ENCODE results near the gene SYNJ2.

The SYNJ2 gene

DNA sequence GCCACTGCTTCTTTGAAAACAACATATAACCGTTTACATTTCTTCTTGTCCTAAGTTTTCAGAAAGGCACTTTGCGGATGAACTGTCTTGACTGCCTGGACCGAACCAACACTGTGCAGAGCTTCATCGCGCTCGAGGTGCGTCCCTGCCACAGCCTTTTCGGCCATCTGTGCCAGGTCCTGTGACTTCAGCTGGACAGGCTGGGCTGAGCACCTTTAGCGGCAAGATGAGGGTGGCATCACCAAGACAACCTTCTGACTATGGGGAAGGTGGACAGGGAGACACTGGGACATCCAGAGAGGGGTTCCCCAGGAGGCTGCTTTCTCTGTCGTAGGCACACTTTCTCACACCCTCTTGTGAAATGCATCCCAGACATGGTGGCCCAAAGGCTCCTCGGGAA is 82.1 kb downstream of the SYNJ2 start:
- no peak for DNase-seq

DNA sequence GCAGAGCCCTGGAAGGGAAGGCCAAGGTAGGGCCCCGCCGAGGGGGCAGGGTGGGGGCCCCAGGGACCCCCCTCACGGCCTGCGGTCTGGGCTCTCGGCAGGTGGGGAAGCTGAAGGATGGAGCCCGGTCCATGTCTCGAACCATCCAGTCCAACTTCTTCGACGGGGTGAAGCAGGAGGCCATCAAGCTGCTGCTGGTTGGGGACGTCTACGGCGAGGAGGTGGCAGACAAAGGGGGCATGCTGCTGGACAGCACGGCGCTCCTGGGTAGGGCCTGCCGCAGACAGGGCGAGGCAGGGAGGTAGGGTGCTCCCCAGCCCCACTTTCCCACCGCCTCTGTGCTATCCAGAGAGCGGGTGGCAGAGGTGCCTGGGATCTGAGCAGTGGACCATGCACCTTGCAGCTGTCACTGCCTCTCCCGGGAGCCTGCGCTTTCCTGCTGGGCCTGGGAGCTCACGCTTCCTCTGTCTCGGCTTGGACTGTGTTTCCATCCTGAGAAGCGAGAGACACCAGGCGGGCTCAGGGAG is 83.1 kb downstream of the SYNJ2 start:
- no peak for DNase-seq

DNA sequence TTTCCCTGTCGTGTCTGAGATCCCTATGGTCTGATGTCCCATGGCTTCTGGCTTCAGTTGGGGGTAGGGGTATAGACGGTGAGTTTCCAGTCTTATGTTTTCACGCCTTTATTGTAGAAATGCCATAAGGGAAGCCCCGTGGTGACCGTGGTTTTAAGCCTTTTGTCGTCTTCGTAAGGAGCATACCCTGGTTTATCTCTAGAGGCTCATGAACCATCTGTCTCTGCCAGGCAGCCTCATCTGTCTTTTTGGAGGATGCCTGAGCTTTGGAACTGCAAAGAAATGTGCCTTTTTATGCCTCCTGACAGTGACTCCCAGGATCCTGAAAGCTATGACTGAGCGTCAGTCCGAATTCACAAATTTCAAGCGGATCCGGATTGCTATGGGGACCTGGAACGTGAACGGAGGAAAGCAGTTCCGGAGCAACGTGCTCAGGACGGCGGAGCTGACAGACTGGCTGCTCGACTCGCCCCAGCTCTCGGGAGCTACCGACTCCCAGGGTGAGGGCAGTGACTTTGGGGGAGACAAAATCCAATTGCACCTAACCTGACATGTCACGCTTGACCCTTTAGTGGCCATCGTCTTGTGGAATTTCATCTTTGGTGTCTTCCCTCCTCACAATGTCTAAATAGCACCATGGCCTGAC is 84.6 kb downstream of the SYNJ2 start:
- DNase-seq, result no peak

DNA sequence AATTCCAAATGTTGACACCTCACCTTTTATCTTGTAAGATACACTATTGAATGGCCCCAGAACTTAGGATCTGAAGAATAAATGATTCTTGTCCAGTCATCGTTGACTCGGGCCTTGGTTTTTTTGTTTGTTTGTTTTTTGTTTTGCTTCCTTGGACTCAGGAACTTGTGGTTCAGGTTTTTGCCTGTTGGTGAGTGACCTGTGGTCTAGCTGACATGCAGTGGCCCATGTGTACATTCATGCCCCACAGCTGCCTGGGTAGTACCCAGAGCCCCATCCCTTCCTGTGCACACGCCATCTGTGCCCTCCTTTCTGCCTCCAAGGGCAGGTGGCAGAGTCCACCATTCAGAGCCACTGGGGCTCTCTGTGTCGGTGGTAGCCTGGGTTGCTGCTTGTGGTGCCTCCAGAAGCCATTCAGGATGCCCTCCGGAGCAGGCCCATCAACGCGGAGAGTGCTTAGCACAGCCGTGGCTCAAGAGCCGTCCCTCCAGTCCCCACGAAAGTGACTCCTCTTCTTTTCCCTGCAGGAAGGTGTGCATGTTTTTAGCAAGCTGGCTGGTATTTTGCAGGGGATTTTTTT is 85.9 kb downstream of the SYNJ2 start:
- no peak for DNase-seq

DNA sequence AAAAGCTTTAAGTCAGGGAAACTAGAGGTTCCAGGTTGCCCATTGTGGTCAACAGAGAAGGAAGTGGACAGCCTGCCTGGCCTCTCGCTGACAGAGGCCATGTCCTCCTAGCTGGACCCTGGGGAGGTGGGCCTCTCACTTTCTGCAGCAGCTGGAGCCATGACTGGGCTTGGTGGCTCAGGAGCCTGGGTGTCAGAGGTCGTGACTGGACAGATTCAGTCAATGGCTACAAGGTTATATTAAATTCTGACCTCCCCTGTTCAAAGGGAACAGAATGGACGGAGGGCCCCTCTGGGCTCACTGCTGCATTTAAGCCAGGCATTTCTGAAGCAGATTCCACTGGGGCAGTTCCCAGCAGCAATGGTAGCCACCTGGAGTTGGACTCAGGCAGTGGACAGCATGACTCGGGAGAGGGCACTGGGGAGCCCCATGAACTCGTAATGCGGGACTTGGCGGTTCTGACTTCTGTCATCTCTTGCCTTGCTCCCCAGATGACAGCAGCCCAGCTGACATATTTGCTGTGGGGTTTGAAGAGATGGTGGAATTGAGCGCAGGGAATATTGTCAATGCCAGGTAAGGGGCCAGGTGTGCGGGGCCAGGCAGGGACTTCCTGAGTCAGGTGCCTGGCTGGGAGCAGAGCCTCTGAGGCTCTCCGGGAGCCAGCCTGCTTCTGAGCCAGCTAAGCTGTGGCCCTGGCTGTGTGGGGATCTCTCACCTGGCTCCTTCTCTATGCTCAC is 86.7 kb downstream of the SYNJ2 start:
- no peak for DNase-seq

DNA sequence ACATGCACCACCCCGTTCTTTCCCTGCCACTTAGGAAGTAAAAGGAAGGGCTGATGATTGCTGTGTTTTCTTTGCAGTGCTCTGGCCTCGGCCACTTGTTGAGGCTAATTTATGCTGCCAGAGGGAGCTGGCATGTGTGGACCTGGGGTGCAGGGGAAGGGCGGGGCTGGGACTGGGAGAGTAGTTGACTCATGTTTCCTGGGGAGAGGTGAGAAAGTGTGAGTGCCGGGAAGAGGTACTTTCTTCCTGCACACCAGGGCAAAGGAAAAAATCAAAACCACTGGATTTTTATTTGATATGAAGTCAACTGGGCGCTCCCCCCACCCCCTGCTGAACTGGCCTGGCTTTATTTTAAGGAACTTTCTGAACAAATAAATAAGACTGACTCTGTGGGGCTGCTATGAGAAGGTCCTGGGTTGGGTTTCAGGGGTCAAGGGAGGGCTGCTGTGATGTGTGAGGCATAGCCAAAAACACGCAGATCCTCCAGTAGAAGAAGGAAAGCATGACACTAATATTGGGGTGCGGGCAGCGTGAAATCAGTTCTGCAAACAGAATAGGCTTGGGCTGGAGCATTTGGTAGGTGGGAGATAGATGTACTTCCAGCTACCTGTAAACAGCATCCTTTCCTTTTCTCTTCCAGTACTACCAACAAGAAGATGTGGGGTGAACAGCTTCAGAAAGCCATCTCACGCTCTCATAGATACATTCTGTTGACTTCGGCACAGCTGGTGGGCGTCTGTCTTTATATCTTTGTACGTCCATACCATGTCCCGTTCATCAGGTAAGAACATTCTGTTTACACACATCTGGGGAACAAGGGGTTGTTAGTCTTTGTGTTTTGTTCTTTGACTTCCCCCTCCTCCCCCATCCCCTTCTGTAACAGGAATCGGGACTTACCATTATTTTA is 87.5 kb downstream of the SYNJ2 start:
- no peak for DNase-seq

DNA sequence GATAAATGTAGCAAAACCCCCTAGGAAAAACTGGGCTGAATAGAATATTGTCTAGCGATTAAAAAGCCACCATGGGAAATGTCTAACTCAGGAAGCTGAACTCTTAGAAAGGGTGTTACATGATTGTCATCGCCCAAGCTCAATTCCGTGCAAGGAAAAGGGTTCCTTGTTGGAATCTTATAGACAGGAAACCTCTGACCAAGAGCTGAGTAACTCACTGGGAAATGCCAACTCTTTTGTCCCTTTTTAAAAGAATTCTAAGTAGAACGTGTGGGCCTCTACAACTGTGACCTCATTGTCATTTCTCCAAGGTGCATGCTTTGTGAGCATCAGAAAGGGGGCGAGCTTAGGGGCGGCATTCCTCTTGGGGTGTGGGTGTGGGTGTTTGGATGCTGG is 88.1 kb downstream of the SYNJ2 start:
- DNase-seq, result no peak

DNA sequence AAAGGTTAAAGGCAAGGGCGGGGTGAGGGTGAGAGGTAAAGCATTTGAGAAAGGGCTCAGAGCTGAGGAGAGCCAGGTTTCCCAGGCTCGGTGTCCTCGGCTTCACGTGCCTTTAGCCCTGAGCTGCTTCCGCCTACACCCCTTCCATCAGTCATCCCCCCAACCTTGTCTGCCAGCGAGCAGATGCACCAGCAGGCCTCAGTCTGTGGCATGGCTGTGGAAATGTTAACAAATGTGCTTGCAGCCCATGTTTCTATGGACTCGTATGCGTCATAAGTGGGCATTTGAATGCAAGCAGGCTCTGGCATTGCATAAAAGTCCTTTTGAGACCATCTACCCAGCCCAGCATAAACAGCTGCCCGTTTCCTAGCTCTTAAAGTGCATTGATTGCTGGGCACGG is 88.8 kb downstream of the SYNJ2 start:
- DNase-seq, result no peak

DNA sequence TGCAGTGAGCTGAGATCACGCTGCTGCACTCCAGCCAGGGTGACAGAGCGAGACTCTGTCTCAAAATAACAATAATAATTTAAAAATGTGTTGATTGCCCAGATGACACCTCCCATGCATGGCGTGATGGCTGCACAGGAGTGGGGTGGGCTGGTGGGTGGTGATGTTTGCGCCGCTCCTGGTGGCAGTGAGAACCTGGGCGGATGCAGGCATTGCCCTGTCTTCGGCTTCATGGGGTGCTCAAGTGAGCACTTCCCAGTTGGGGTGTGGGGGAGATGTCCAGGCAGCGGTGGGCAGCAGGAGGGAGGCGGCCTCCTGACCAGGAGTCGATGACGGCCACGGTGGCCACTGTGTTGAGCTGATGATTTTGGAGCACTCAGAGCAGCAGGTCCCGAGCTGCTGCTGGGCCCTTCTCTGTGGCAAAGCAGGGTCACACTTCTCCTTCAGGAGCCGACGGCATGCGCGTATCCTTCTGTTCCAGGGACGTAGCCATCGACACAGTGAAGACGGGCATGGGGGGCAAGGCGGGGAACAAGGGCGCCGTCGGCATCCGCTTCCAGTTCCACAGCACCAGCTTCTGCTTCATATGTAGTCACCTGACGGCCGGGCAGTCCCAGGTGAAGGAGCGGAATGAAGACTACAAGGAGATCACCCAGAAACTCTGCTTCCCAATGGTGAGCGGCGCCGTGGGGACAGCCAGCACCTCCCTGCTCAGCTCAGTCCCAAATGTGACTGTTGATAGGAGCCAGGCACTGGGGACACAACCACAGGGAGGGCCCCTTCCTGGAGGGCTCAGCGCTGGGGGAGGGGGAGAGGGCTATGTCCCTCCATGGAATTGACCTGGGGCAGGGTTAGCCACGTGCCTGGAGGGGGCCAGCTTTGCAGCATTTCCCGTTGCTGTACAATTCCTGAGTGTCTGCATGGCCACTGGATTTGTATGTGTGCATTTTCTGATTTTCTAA is 89.7 kb downstream of the SYNJ2 start:
- no peak for DNase-seq

DNA sequence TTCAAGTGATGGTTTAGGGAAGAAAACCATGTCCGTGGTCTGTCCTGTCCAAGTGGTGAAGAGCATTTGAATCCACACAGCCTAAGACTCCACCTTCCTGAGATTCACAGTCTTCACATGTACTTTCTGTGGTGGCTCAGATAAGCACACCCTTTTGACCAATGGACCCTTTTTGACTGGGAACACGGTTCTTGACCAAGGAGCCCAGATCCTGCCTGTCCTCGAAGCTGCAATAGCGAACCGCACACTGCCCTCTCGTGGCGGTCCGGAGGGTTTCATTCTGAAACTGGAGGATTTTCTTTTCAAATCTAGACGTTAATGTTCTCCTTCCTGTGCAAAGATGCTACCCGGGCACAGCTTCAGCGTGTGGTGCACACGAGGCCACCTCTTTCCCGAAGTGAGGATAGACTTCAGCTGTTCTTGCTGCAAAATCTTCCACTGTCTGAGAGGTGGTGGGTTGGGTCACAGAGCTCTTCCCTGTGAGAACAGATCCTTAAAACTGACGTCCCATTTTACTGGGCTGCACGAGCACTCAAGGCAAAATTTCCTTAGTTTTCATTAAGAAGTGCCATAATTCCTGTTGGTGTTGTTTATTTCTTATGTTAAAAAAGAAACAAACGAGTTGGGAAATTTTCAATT is 90.5 kb downstream of the SYNJ2 start:
- peak; percentile 40 for DNase-seq

DNA sequence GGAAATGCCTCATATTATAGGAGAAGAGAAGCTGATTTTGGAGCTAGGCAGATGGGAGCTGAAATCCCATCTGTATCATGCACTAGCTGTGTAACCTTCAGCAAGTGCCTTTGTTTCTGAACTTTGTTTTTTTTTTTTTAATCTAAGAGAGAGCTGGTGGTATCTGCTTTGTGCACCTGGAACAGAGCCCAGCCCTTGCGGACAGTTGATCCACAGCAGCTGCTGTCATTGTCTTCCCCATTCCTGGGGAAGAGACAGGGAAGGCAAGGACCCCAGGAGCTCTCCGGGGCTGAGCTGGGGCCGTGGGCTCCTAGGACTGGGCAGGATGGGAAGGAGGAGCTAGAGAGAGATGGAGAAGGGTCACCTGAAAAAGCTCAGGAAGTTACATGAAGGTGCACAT is 92.1 kb downstream of the SYNJ2 start:
- no peak for DNase-seq

DNA sequence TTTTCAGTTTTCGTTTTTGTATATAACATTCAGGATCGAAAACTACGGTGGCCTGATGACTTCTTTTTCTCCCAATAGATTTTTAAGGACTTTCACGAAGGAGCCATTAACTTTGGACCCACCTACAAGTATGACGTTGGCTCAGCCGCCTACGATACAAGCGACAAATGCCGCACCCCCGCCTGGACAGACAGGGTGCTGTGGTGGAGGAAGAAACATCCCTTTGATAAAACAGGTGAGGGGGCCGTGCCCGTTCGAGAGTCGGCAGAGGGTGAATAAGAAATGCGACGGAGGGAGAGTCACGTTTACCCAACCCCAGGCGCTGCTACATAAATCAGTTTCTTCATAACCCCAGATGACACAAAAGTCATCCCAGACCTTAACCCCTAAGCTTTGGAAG is 94.9 kb downstream of the SYNJ2 start:
- no peak for DNase-seq

DNA sequence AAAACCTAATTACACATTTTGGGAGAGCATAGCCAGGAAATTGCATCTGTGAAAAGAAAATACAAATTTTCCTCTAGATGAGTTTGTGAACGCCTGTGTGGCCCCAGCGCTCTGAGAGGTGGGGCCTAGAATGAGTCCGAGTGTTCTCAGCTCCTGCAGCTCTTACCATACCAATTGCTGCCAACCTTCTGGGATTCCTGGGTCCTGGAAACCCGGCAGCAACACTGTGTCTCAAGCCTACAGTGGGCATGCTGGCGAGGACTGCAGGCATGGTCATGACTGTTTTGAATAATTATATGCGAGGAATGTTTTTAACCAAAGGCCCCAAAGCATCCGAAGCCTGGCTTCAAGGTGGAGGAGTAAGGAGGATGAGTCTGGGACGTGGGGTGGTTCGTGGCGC is 96.0 kb downstream of the SYNJ2 start:
- no peak for DNase-seq

DNA sequence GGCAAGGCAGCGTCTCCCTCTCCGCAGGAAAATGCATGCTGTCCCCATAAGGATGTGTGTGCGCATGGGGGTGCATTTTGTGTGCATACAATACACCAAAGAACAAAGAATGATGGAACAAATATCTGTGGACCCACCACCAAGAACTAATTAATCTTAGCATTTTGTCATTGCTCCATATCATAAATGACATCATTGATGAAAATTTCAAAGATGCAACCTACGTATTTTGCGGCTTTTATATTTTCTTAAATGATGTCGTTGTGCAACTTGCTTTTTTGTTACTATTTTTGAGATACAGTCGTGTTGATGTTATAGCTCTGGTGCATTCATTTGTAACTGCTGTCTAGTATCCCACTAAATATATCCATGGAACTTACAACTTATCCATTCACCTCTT is 96.7 kb downstream of the SYNJ2 start:
- DNase-seq, result no peak

DNA sequence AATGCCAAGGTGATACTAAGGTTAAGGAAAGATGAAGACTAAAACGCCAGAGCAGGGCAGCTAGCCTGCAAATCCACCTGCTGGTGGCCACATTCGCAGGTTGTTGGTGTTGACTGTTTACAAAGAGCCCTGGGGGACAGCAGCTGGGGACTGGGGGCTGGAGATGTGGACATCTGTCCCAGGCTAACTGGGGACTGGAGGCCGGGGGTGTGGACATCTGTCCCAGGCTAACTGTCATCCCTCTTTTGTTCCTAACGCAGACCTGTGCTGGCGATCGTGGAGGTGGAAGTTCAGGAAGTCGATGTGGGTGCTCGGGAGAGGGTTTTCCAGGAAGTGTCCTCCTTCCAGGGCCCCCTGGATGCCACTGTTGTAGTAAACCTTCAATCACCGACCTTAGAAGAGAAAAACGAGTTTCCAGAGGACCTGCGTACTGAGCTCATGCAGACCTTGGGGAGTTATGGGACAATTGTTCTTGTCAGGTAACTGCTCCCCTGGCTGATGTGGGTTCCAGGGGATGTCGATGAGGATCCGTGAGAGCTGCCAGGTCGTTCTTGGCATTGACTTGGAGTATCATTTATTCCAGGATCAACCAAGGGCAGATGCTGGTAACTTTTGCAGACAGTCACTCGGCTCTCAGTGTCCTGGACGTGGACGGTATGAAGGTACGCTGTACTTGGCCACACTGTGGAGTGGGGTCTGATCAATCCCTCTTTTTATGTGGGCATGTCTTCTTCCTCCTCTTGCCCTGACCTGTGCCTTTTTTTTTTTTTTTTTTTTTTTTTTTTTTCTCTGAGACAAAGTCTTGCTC is 99.4 kb downstream of the SYNJ2 start:
- DNase-seq, result no peak

DNA sequence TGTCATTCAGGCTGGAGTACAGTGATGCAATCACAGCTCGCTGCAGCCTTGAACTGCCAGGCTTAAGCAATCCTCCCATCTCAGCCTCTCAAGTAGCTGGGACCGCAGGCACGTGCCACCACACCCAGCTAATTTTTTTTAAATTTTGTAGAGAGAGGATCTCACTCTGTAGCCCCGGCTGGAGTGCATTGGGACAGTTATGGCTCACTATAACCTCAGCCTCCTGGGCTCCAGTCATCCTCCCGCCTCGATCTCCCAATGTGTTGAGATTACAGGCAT is 99.9 kb downstream of the SYNJ2 start:
- DNase-seq, result no peak

DNA sequence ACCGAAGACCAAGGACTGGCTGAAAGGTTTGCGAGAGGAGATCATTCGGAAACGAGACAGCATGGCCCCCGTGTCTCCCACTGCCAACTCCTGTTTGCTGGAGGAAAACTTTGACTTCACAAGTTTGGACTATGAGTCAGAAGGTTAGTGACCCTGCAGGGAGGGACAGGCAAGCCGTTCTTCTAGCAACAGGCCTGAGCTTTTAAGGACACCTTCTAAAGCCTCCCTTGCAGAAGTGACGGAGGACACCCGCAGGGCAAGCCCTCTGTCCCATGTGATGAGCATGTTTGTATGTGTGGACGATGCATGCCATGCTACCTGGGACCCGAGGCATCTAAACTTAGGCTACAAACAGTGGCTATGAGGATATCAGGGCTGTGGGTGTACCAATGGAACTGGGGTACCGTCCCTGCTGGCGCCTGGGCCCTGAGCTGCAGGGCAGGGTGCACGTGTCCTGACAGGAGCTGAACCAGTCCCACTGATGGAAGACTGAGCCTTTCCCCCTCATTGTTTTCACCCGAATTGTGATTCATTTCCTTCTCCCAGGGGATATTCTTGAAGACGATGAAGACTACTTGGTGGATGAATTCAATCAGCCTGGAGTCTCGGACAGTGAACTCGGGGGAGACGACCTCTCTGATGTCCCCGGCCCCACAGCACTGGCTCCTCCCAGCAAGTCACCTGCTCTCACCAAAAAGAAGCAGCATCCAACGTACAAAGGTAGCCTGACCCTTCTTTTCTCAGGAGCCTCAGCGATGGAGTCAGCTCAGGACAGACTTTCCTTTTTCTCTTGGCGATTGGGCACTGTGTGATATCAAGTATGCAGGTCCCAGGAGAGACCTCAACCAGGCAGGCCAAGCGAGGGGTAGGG is 102.0 kb downstream of the SYNJ2 start:
- DNase-seq, result no peak

DNA sequence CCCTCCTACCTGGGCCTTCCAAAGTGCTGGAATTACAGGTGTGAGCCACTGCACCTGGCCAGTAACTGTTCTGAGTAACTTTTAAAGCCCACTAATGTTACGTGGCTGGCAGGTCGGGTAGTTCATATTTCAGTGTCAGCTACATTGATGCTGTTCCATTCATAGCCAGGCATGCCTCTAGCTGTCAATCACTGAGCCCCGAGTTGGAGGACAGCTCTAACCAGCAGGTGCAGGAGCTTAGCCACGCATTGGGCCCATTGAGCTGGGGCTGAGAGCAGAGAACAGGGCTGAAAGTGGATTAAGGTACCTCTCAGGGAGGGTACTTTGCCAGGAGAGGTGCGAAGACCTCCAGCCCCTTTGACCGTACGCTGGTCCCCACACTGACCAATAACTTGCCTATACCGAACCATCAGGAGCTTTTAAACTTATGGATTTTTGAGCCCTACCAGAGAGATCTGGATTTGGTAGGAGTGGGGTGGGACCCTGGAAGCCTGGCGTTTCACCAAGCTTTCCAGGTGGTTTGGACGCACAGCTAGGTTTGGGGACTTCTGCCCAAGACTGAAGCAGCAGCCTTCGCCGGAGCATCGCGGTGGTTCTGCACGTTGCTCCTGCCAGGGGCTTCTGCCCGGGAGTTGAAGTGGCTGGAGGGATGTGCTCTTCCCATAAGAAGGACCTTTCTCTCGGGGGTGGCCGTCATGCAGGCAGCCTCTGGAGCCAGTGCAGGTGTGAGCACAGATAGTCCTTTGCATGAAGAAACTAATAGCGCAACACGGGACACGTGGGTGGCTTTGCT is 103.8 kb downstream of the SYNJ2 start:
- no peak for DNase-seq

DNA sequence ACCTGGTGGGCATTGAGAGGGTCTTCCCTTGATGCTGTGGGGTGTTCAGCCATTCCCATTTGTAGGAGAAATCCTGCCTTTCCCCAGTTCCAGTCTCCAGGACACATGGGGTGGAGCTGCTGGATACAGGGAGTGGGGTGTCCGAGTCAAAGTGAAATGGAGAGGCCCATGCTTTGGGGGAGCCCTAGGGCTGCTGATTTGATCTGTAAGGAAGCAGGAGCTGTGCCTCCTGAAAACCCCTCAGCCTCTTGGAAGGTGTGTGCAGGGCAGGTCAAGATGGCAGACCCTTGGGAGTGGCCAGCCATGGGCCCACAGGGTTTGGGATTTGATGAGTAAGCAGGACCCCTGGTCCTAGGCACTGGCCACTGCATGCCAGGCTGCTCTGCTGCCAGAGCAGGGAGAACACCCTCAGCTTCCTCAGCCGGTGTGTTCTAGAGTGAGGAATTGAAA is 104.4 kb downstream of the SYNJ2 start:
- no peak for DNase-seq
